ENCODE data around the gene F13A1. TPM values are rescaled to one million over a fixed set of nuclear protein-coding genes. Genes with fewer than 3 reads are reported as not detected.

F13A1 gene
- not detected in 2 replicates for total RNA-seq

DNA sequence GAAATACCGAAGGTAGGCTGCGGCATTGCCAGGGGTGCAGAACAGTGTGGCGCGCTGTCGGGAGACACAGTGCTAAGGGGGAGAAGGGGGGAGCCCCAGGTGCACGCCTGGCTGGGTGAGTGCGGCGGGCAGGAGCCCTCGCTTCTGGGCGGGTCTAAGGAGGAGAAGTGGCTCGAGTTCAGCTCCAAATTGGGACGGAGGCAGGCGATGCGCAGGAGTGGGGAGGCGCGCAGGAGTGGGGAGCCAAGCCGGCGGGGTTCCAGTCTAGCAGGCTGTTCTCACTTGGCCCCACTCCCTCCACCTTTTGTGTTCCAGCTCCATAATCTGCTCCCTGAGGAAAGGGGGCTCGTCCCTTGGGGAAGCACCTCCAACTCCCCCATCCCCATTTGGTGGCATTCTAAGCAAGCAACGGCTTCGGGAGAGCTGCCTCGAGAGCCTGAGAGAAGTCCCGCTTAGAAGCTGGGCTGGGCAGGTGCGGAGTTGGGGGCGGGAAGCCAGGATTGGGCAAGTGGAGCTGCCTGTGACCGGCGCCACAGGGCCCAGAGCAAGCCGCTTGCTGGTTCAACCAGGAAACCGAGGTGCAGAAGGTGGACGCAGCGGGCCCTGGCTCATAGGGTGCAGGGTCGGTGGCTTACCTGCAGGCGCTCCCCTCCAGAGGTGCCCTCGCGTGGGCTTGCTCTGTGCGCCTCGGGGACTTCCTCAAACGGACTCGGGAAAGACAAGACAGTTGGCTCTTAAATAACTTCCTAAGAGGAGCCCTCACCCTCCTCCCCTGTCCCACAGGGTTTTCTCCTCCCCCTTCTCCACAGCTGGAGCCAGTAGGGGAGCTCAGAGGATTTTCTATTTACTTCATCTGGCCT is at the start of gene F13A1:
Gene F13A1 (minus strand): TSS at position 711 of the 860 bp plus-strand sequence. CDS start 1,998 bp downstream, outside the sequence.

Small RNA genes lying within 50 kb of the gene (small RNA-seq; reads per million reads assigned to genes)
- not detected for gene MIR7853
